HCT116 (cell line): ENCODE data around the gene IL1RAPL1. TPM values are rescaled to one million over a fixed set of nuclear protein-coding genes. Genes with fewer than 3 reads are reported as not detected.

ENCODE experiments used
- ATAC-seq: fragments of 200-7000 bp; cut with Tn5 transposase; 2 replicates; pipeline ENCODE4 v1.9.1; 2020; ENCODE audit warnings: mild to moderate bottlenecking, moderate library complexity
- BruUV-seq: library from RNA; stranded (reverse); fragments of 400-500 nt; replicated peaks from 2 replicates; lab custom pipeline; 2021; lab: Mats Ljungman, UMichigan
- CTCF ChIA-PET: fragments of 300-600 bp; sonication (Branson Sonifier 250); formaldehyde crosslinking; loops from one replicate; lab custom pipeline; 2021; ENCODE audit warnings: antibody characterized with exemption; lab: Charles Lee
- POLR2A ChIA-PET: fragments of 300-600, 350-600 bp; sonication (Branson Sonifier 250); formaldehyde crosslinking; loops from one replicate; lab custom pipeline; 2021; ENCODE audit warnings: antibody characterized with exemption; lab: Charles Lee
- RAD21 ChIA-PET, 2 experiments: fragments of 300-600 bp; sonication (Branson Sonifier 250); formaldehyde crosslinking; loops; one replicate each; lab custom pipeline; 2023; ENCODE audit warnings: low total read pairs in 2 of 2; ENCODE audit not compliant: uncharacterized antibody in 2 of 2, unreplicated experiment in 2 of 2, low non-redundant PET in 1 of 2; lab: Charles Lee
- DNase-seq: peaks from one replicate; pipeline ENCODE4 v3.0.0-alpha.2; 2010; ENCODE audit warnings: low read depth, low spot score
- H2AFZ ChIP-seq: fragments of 200-600 bp; shearing (Covaris generic), sonication (generic); 2 replicates; pipeline ENCODE4 v1.6.1; 2017; ENCODE audit warnings: low read depth, mixed run types, mixed read lengths, antibody characterized with exemption, low read length; ENCODE audit not compliant: poor library complexity, severe bottlenecking
- H3K27ac ChIP-seq: 2 replicates; pipeline ENCODE4 v1.5.1; 2012; ENCODE audit warnings: low read depth, low read length
- H3K27me3 ChIP-seq: fragments of 200-600 bp; sonication (generic); 2 replicates; pipeline ENCODE4 v1.6.1; 2016; ENCODE audit warnings: mixed run types, low read length, mixed read lengths; ENCODE audit not compliant: insufficient read depth
- H3K36me3 ChIP-seq, 2 experiments: fragments of 200-500 bp in 1 of 2; fragments of 200-600 bp in 1 of 2; sonication (Bioruptor generic) in 1 of 2; sonication (generic) in 1 of 2; 2 replicates each; pipeline versions ENCODE4 v1.5.1 to v1.6.1; 2014 to 2016; ENCODE audit warnings: low read length in 2 of 2, inconsistent platforms in 1 of 2, mixed read lengths in 1 of 2, mixed run types in 1 of 2; ENCODE audit not compliant: insufficient read depth in 2 of 2, control insufficient read depth in 1 of 2
- H3K4me1 ChIP-seq, 2 experiments: fragments of 200-600 bp in 1 of 2; sonication (generic) in 1 of 2; 2 replicates each; pipeline versions ENCODE4 v1.5.1 to v1.6.1; 2012 to 2017; ENCODE audit warnings: low read length in 2 of 2, inconsistent platforms in 1 of 2, mild to moderate bottlenecking in 1 of 2, mixed read lengths in 1 of 2, mixed run types in 1 of 2, moderate library complexity in 1 of 2; ENCODE audit not compliant: insufficient read depth in 2 of 2, control insufficient read depth in 1 of 2
- H3K4me2 ChIP-seq: fragments of 200-600 bp; sonication (generic); 2 replicates; pipeline ENCODE4 v1.6.1; 2017; ENCODE audit warnings: mixed run types, low read length, mixed read lengths
- H3K4me3 ChIP-seq, 2 experiments: fragments of 200-600 bp in 1 of 2; sonication (generic) in 1 of 2; replicated peaks in 1 of 2; 2 replicates each; pipeline ENCODE4 v1.5.1; 2011 to 2016; ENCODE audit warnings: low read length in 2 of 2, control low read depth in 1 of 2, low read depth in 1 of 2, mild to moderate bottlenecking in 1 of 2, mixed read lengths in 1 of 2, mixed run types in 1 of 2
- H3K79me2 ChIP-seq: fragments of 200-600 bp; sonication (generic); 2 replicates; pipeline ENCODE4 v1.6.1; 2017; ENCODE audit warnings: mild to moderate bottlenecking, mixed run types, low read length, moderate library complexity, mixed read lengths; ENCODE audit not compliant: insufficient read depth
- H3K9ac ChIP-seq: fragments of 200-600 bp; sonication (generic); 2 replicates; pipeline ENCODE4 v1.6.1; 2016; ENCODE audit warnings: low read length, mixed read lengths
- H3K9me2 ChIP-seq: fragments of 200-600 bp; sonication (generic), shearing (Covaris generic); 2 replicates; pipeline ENCODE4 v1.6.1; 2017; ENCODE audit warnings: mixed run types, mild to moderate bottlenecking, moderate library complexity; ENCODE audit not compliant: insufficient read depth
- H3K9me3 ChIP-seq, 2 experiments: fragments of 200-500 bp in 1 of 2; fragments of 200-600 bp in 1 of 2; sonication (Bioruptor generic) in 1 of 2; sonication (generic) in 1 of 2; 2 replicates each; pipeline ENCODE4 v1.6.1; 2014 to 2017; ENCODE audit warnings: low read length in 2 of 2, mixed read lengths in 2 of 2, inconsistent platforms in 1 of 2, low read depth in 1 of 2, mild to moderate bottlenecking in 1 of 2, mixed run types in 1 of 2, moderate library complexity in 1 of 2; ENCODE audit not compliant: control insufficient read depth in 1 of 2, insufficient read depth in 1 of 2
- H4K20me1 ChIP-seq: fragments of 200-600 bp; sonication (generic), shearing (Covaris generic); 2 replicates; pipeline ENCODE4 v1.6.1; 2017; ENCODE audit warnings: mixed run types, mild to moderate bottlenecking, moderate library complexity; ENCODE audit not compliant: insufficient read depth
- EGR1 ChIP-seq: IDR thresholded peaks from 2 replicates; pipeline ENCODE4 v1.6.1; 2012; ENCODE audit warnings: low read depth
- EZH2 ChIP-seq: fragments of 200-600 bp; sonication (generic); IDR thresholded peaks from 2 replicates; pipeline ENCODE4 v1.6.1; 2017; ENCODE audit warnings: antibody characterized with exemption, mixed run types
- JUND ChIP-seq: IDR thresholded peaks from 2 replicates; pipeline ENCODE4 v1.6.1; 2012
- RAD21 ChIP-seq: IDR thresholded peaks from 2 replicates; pipeline ENCODE4 v1.6.1; 2012; ENCODE audit warnings: low read depth, mild to moderate bottlenecking
- SP1 ChIP-seq: IDR thresholded peaks from 2 replicates; pipeline ENCODE4 v1.6.1; 2012; ENCODE audit warnings: low read depth
- TCF7L2 ChIP-seq: IDR thresholded peaks from 2 replicates; pipeline ENCODE4 v1.7.0; 2011; ENCODE audit warnings: borderline replicate concordance, inconsistent platforms; ENCODE audit not compliant: insufficient read depth, insufficient read length; ENCODE audit errors: extremely low read depth
- YY1 ChIP-seq: IDR thresholded peaks from 2 replicates; pipeline ENCODE4 v1.6.1; 2011; ENCODE audit warnings: low read length, low read depth, moderate library complexity, mild to moderate bottlenecking; ENCODE audit not compliant: insufficient replicate concordance; ENCODE audit errors: extremely low read depth
- intact Hi-C: fragments of 100-400 bp; cut with micrococcal nuclease; formaldehyde crosslinking; loops from 2 replicates; pipeline ENCODE4 v1.10.0; 2022
- total RNA-seq: library from RNA; stranded (reverse); gene quantifications from one replicate; pipeline ENCODE4 v1.2.1, GENCODE V29; 2021; ENCODE audit not compliant: unreplicated experiment
- TF ChIP-seq, protein P1 (sequence below): IDR thresholded peaks from 2 replicates; pipeline ENCODE4 v1.6.1; 2012; ENCODE audit warnings: low read depth
- TF ChIP-seq, protein P2 (sequence below): IDR thresholded peaks from 2 replicates; pipeline ENCODE4 v1.6.1; 2012
- TF ChIP-seq, protein P3 (sequence below): IDR thresholded peaks from 2 replicates; pipeline ENCODE4 v1.6.1; 2012

Gene IL1RAPL1
- total RNA-seq, 1 experiment from 2014 or later = 2.8 TPM

DNA sequence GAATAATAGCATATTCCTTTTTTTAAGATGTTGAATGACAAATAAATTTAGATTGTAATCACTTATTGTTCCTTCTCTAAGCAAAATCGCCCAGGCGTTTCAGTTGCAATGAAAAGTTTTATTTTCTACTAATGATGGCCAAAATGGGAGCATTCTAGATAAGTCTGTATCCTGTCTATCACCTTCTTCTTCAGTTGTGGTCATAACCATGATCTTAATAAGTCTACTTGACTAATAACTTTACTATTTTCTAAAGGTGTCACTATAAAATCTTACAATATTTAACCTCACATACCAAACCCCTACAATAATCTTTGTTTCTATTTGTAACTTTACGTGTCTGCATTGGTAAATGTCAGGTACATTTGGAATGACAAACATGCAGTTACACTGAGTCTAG, 904.4 kb downstream of the IL1RAPL1 start (continued):
- TF ChIP-seq, protein P1, sequence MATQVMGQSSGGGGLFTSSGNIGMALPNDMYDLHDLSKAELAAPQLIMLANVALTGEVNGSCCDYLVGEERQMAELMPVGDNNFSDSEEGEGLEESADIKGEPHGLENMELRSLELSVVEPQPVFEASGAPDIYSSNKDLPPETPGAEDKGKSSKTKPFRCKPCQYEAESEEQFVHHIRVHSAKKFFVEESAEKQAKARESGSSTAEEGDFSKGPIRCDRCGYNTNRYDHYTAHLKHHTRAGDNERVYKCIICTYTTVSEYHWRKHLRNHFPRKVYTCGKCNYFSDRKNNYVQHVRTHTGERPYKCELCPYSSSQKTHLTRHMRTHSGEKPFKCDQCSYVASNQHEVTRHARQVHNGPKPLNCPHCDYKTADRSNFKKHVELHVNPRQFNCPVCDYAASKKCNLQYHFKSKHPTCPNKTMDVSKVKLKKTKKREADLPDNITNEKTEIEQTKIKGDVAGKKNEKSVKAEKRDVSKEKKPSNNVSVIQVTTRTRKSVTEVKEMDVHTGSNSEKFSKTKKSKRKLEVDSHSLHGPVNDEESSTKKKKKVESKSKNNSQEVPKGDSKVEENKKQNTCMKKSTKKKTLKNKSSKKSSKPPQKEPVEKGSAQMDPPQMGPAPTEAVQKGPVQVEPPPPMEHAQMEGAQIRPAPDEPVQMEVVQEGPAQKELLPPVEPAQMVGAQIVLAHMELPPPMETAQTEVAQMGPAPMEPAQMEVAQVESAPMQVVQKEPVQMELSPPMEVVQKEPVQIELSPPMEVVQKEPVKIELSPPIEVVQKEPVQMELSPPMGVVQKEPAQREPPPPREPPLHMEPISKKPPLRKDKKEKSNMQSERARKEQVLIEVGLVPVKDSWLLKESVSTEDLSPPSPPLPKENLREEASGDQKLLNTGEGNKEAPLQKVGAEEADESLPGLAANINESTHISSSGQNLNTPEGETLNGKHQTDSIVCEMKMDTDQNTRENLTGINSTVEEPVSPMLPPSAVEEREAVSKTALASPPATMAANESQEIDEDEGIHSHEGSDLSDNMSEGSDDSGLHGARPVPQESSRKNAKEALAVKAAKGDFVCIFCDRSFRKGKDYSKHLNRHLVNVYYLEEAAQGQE = no peak
- TF ChIP-seq RAD21 = no peak

DNA sequence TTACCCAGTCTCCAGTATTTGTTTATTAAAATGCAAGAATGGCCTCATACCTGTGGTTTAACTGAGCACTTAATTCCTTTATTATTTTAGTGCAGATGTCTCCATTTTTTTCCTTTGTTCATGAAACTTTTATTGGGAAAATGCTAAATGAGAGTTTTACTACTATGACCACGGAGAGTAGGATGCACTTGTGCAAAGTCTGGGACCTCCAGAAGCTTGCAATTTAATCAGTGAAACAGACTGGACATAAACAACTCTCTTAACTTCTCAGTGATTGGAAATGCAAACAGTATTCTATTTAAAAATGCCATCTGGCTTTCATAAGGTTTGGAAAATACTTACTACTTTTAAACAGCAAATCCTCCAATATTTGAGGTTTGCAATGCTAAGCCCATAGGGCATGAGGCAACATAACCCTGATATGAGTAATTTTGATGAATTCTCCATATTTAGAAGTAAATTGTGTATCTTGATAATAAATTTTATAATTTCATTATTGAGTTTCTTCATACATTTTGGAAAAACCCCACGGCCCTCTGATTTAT, 909.5 kb downstream of the IL1RAPL1 start:
- Histone ChIP-seq H3K9me2 (no peaks in the 10 kb centered on the region), H3K4me3 (no peak overlapping the region), H3K9me3 (no peaks in the 10 kb centered on the region), H3K4me1 (no peaks in the 10 kb centered on the region), H3K27ac (no peak overlapping the region), H3K9ac (no peak overlapping the region), H3K79me2 (no peaks in the 10 kb centered on the region), H3K4me2 (no peak overlapping the region), H2AFZ (no peak overlapping the region), H4K20me1 (no peaks in the 10 kb centered on the region), H3K27me3 (no peaks in the 10 kb centered on the region), H3K36me3 (no peaks in the 10 kb centered on the region)
- no TSS peak for BruUV-seq
- ChIA-PET RAD21 (no interaction called here), POLR2A (no interaction called here), CTCF (interaction anchor here (1.0 to 1.2 kb wide), 2 partner anchors 18 kb away, joined by 3 to 8 read pairs; no protein-coding TSS in a partner anchor)
- no peak for TF ChIP-seq JUND
- ATAC-seq (no peak), DNase-seq (no peak)
- intact Hi-C loops = no loop called here

DNA sequence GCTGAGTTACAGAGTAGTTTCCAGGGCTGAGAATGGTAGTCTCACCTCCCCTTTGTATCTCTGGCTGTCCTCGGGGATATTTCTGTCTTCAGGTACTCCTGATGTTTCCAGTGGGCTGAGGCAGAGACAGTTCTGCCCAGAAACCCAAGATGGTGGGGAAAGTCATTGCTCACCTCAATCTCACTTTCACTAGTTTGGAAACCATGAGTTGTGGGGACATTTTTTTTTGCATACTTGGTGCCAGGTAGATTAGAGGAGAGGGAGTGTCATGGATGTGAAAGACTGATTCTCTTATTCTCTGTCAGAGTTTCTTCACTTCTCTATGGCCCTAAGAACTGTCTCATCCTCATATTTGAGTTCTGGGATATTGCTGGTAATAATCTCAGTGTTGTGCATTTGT, 919.5 kb downstream of the IL1RAPL1 start:
- RAD21 ChIA-PET = no interaction called here
- H3K27ac ChIP-seq = no peak overlapping the region
- H3K4me1 ChIP-seq = no peaks in the 10 kb centered on the region
- no peak overlapping the region for H3K4me3 ChIP-seq
- H3K79me2 ChIP-seq = no peaks in the 10 kb centered on the region
- H3K9me3 ChIP-seq = no peaks in the 10 kb centered on the region
- no peak overlapping the region for H3K4me2 ChIP-seq
- H4K20me1 ChIP-seq = no peaks in the 10 kb centered on the region
- no peak for ATAC-seq
- DNase-seq = no peak
- H3K36me3 ChIP-seq = no peaks in the 10 kb centered on the region
- CTCF ChIA-PET = no interaction called here
- intact Hi-C loops = no loop called here
- no peaks in the 10 kb centered on the region for H3K9me2 ChIP-seq
- no peak overlapping the region for H3K9ac ChIP-seq
- no TSS peak for BruUV-seq
- H2AFZ ChIP-seq = no peak overlapping the region
- POLR2A ChIA-PET = no interaction called here
- no peaks in the 10 kb centered on the region for H3K27me3 ChIP-seq
- TF ChIP-seq EZH2 (no peak), RAD21 (no peak), JUND (no peak), YY1 (no peak), TCF7L2 (no peak), EGR1 (no peak), SP1 (no peak)
- TF ChIP-seq, protein P1 = no peak
- TF ChIP-seq, protein P2, sequence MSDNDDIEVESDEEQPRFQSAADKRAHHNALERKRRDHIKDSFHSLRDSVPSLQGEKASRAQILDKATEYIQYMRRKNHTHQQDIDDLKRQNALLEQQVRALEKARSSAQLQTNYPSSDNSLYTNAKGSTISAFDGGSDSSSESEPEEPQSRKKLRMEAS = no peak
- TF ChIP-seq, protein P3, sequence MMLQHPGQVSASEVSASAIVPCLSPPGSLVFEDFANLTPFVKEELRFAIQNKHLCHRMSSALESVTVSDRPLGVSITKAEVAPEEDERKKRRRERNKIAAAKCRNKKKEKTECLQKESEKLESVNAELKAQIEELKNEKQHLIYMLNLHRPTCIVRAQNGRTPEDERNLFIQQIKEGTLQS = no peak
